DMS53 treated with DMSO at 0.1 percent for 48 hours (cell line): ENCODE measurements around the gene TMEM185B.
"Not testable (repeated sequence)": the region's sequence is repeated elsewhere in the genome, so short reads cannot be mapped to it uniquely, and the experiment has no call there.

Experiments
- DNase-seq: peaks from one replicate; lab custom pipeline; 2025; ENCODE audit not compliant: unreplicated experiment; lab: John Stamatoyannopoulos, UW

Gene TMEM185B

GRCh38 chr2:120251880-120252224 is 28.7 kb upstream of the TMEM185B start:
- no peak for DNase-seq

GRCh38 chr2:120251078-120251477 is 27.9 kb upstream of the TMEM185B start:
- DNase-seq: no peak

GRCh38 chr2:120250640-120251039 is 27.4 kb upstream of the TMEM185B start:
- DNase-seq: no peak

GRCh38 chr2:120247851-120248250 is 24.7 kb upstream of the TMEM185B start:
- no peak for DNase-seq

- DNase-seq: no peak
These were observed 23.5 kb upstream of the TMEM185B start for GRCh38 chr2:120246546-120247300.

- DNase-seq: no peak
These were observed 22.5 kb upstream of the TMEM185B start for GRCh38 chr2:120245520-120246332.

- no peak for DNase-seq
These were observed 21.7 kb upstream of the TMEM185B start for GRCh38 chr2:120244656-120245519.

- DNase-seq: no peak
These were observed 20.8 kb upstream of the TMEM185B start for GRCh38 chr2:120243875-120244553.

- no peak for DNase-seq
These were observed 20.0 kb upstream of the TMEM185B start for GRCh38 chr2:120243211-120243610.

- no peak for DNase-seq
These were observed 18.5 kb upstream of the TMEM185B start for GRCh38 chr2:120241684-120242083.

- no peak for DNase-seq
These were observed 17.8 kb upstream of the TMEM185B start for GRCh38 chr2:120240901-120241429.

- DNase-seq: no peak
These were observed 16.5 kb upstream of the TMEM185B start for GRCh38 chr2:120239488-120240287.

- no peak for DNase-seq
These were observed 15.7 kb upstream of the TMEM185B start for GRCh38 chr2:120238728-120239487.

GRCh38 chr2:120237491-120237902 is 14.3 kb upstream of the TMEM185B start:
- DNase-seq: no peak

GRCh38 chr2:120236791-120237190 is 13.6 kb upstream of the TMEM185B start:
- DNase-seq: no peak

GRCh38 chr2:120236316-120236715 is 13.1 kb upstream of the TMEM185B start:
- DNase-seq: no peak

GRCh38 chr2:120235681-120236080 is 12.5 kb upstream of the TMEM185B start:
- DNase-seq: no peak

GRCh38 chr2:120235158-120235557 is 12.0 kb upstream of the TMEM185B start:
- DNase-seq: not testable (repeated sequence)

GRCh38 chr2:120233292-120233691 is 10.1 kb upstream of the TMEM185B start:
- DNase-seq: no peak
